NCI-H524 (cell line): ENCODE measurements around the gene MLLT10.
A peak's percentile ranks its signal among the peaks of the same experiment; 100 is the strongest.

Experiments used
- DNase-seq, 2 experiments: peaks; one replicate each; lab custom pipeline; 2025; lab: John Stamatoyannopoulos, UW

The MLLT10 gene

GRCh38 chr10:21737106-21737505, 203.1 kb downstream of the MLLT10 start:
- DNase-seq: no peak

GRCh38 chr10:21740989-21741388, 207.0 kb downstream of the MLLT10 start:
- no peak for DNase-seq

- no peak for DNase-seq
Observed at GRCh38 chr10:21742740-21743412, 208.8 kb downstream of the MLLT10 start.

- no peak for DNase-seq
Observed at GRCh38 chr10:21744223-21744622, 210.2 kb downstream of the MLLT10 start.

GRCh38 chr10:21746118-21746517, 212.1 kb downstream of the MLLT10 start:
- DNase-seq: no peak

GRCh38 chr10:21747809-21748208, 213.8 kb downstream of the MLLT10 start:
- DNase-seq: no peak

GRCh38 chr10:21749788-21750187, 215.8 kb downstream of the MLLT10 start:
- DNase-seq: no peak

- DNase-seq: no peak
Observed at GRCh38 chr10:21750424-21750823, 216.4 kb downstream of the MLLT10 start.

- DNase-seq: no peak
Observed at GRCh38 chr10:21751341-21752310, 217.6 kb downstream of the MLLT10 start.

GRCh38 chr10:21753497-21754270, 219.7 kb downstream of the MLLT10 start:
- DNase-seq: peak in 1 of 2 experiments; percentile 9

- DNase-seq: peak in 1 of 2 experiments; percentile 5
Observed at GRCh38 chr10:21754410-21755011, 220.5 kb downstream of the MLLT10 start.

- no peak for DNase-seq
Observed at GRCh38 chr10:21756707-21757106, 222.7 kb downstream of the MLLT10 start.

- DNase-seq: no peak
Observed at GRCh38 chr10:21757185-21757901, 223.3 kb downstream of the MLLT10 start.

- no peak for DNase-seq
Observed at GRCh38 chr10:21758239-21758638, 224.2 kb downstream of the MLLT10 start.

- DNase-seq: no peak
Observed at GRCh38 chr10:21758696-21759095, 224.7 kb downstream of the MLLT10 start.

GRCh38 chr10:21759232-21759631, 225.2 kb downstream of the MLLT10 start:
- no peak for DNase-seq

GRCh38 chr10:21760332-21760731, 226.3 kb downstream of the MLLT10 start:
- DNase-seq: no peak

- no peak for DNase-seq
Observed at GRCh38 chr10:21764466-21765189, 230.6 kb downstream of the MLLT10 start.

GRCh38 chr10:21769041-21769440, 235.0 kb downstream of the MLLT10 start:
- DNase-seq: no peak

- no peak for DNase-seq
Observed at GRCh38 chr10:21771219-21771618, 237.2 kb downstream of the MLLT10 start.

- no peak for DNase-seq
Observed at GRCh38 chr10:21776883-21777282, 242.9 kb downstream of the MLLT10 start.
